ENCODE data around the gene ANK3. TPM values are rescaled to one million over a fixed set of nuclear protein-coding genes. Genes with fewer than 3 reads are reported as not detected.

ANK3 gene
- total RNA-seq, 1 donor from 2014 or later = 12.6 TPM

DNA sequence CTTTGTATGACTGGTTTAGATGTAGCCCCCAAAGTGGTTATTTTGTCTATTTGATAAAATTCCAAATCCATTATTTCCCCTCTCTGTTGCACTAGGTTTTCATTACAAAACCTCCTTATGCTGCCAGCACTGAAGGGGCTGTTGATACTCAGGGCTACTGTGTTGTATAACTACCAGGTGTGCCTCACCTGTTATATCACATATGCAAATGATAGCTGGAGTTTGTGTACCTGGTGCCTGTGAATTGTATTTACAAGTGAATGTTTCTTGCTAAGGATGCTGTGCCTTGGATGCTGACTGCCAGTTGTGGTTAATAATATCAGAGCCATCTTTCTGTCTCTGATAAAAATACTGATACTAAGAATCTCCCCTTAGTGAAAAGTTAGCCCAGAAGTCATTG is 398.6 kb downstream of the ANK3 start:
- H3K36me3 Mint-ChIP-seq (ENCODE audit: low read depth, unreplicated experiment) = no peaks in the 10 kb centered on the region
- DNase-seq (ENCODE audit: low spot score) = no peak
- no peaks in the 10 kb centered on the region for H3K9me3 Mint-ChIP-seq (ENCODE audit: unreplicated experiment)
- no peak overlapping the region for H3K4me3 Mint-ChIP-seq (ENCODE audit: unreplicated experiment)
- H3K27me3 Mint-ChIP-seq (ENCODE audit: unreplicated experiment) = no peaks in the 10 kb centered on the region
- H3K4me1 Mint-ChIP-seq (ENCODE audit: unreplicated experiment) = peaks cover 5% of the 10 kb centered on the region
- H3K27ac Mint-ChIP-seq (ENCODE audit: unreplicated experiment) = no peak overlapping the region
- TF ChIP-seq, protein P1, sequence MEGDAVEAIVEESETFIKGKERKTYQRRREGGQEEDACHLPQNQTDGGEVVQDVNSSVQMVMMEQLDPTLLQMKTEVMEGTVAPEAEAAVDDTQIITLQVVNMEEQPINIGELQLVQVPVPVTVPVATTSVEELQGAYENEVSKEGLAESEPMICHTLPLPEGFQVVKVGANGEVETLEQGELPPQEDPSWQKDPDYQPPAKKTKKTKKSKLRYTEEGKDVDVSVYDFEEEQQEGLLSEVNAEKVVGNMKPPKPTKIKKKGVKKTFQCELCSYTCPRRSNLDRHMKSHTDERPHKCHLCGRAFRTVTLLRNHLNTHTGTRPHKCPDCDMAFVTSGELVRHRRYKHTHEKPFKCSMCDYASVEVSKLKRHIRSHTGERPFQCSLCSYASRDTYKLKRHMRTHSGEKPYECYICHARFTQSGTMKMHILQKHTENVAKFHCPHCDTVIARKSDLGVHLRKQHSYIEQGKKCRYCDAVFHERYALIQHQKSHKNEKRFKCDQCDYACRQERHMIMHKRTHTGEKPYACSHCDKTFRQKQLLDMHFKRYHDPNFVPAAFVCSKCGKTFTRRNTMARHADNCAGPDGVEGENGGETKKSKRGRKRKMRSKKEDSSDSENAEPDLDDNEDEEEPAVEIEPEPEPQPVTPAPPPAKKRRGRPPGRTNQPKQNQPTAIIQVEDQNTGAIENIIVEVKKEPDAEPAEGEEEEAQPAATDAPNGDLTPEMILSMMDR (IDR thresholded peaks at IDR 0.05; ENCODE audit: unreplicated experiment) = no peak

DNA sequence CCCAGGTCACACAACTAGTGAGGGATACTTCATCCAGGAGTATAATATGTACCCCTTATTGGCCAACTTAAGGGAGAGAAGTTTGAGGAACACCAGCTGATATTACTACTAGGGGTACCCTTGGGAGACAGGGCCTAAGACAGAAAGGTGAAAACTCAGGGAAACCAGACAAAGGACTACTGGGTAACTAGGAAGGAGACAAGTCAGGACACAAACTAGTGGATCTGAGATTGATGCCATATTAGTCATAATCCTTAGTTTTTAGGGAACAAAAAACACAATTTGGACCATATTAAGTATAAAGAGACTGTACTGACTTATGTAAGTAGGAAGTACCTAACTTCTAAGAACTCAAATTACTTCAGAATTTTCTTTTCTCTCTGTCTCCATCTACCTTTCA is 404.0 kb downstream of the ANK3 start:
- Mint-ChIP-seq H3K4me3 (ENCODE audit: unreplicated experiment) (no peak overlapping the region), H3K27ac (ENCODE audit: unreplicated experiment) (no peak overlapping the region), H3K4me1 (ENCODE audit: unreplicated experiment) (no peaks in the 10 kb centered on the region), H3K9me3 (ENCODE audit: unreplicated experiment) (no peaks in the 10 kb centered on the region), H3K36me3 (ENCODE audit: low read depth, unreplicated experiment) (no peaks in the 10 kb centered on the region), H3K27me3 (ENCODE audit: unreplicated experiment) (no peaks in the 10 kb centered on the region)
- no peak for DNase-seq (ENCODE audit: low spot score)
- TF ChIP-seq, protein P1 (IDR thresholded peaks at IDR 0.05; ENCODE audit: unreplicated experiment) = no peak

DNA sequence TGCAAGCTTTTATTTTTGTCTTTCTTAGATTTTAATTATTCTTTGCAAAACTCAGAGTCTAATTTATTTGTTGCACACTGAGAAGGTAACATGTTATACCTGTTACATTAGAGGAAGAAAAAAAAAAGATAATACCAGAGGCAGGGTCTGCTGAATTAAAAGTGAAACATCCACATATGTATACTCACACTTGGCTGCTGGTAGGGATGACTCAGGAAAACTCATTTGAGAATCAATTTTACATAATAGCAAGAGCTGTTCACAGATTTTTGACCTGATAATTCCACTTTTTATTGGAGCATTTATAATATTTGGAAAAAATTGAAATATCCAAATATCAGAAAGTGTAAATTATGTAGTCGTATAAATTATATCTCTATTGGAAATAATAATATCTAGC is 405.3 kb downstream of the ANK3 start:
- Mint-ChIP-seq H3K9me3 (ENCODE audit: unreplicated experiment) (no peaks in the 10 kb centered on the region), H3K4me3 (ENCODE audit: unreplicated experiment) (no peak overlapping the region), H3K36me3 (ENCODE audit: low read depth, unreplicated experiment) (no peaks in the 10 kb centered on the region), H3K27ac (ENCODE audit: unreplicated experiment) (no peak overlapping the region), H3K4me1 (ENCODE audit: unreplicated experiment) (no peaks in the 10 kb centered on the region), H3K27me3 (ENCODE audit: unreplicated experiment) (no peaks in the 10 kb centered on the region)
- no peak for DNase-seq (ENCODE audit: low spot score)
- TF ChIP-seq, protein P1 (IDR thresholded peaks at IDR 0.05; ENCODE audit: unreplicated experiment) = no peak

GRCh38 chr10:59980356-59980755 is 409.3 kb downstream of the ANK3 start:
- H3K36me3 Mint-ChIP-seq (ENCODE audit: low read depth, unreplicated experiment) = no peaks in the 10 kb centered on the region
- no peaks in the 10 kb centered on the region for H3K4me1 Mint-ChIP-seq (ENCODE audit: unreplicated experiment)
- no peak for DNase-seq (ENCODE audit: low spot score)
- H3K4me3 Mint-ChIP-seq (ENCODE audit: unreplicated experiment) = no peak overlapping the region
- H3K9me3 Mint-ChIP-seq (ENCODE audit: unreplicated experiment) = no peaks in the 10 kb centered on the region
- TF ChIP-seq, protein P1 (IDR thresholded peaks at IDR 0.05; ENCODE audit: unreplicated experiment) = no peak
- H3K27ac Mint-ChIP-seq (ENCODE audit: unreplicated experiment) = no peak overlapping the region
- H3K27me3 Mint-ChIP-seq (ENCODE audit: unreplicated experiment) = no peaks in the 10 kb centered on the region

DNA sequence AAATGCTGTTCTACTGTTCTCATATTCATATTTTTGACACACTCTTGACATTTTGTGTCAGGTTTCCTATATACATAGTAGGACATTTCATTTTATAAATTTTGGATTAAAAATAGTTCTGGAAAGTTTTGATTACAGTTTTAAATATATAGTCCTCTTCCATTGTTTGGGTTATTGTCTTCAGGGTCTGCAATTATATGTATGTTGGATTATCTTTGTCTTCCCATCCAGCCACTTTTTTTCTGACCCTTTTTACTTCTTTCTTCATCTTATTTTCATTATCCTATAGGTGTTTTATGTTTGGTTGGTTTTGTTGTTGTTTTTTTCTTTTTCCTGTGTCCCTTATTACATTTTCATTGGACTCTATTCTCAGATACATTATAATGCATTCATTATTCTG is 412.2 kb downstream of the ANK3 start:
- Mint-ChIP-seq H3K9me3 (ENCODE audit: unreplicated experiment) (no peaks in the 10 kb centered on the region), H3K4me3 (ENCODE audit: unreplicated experiment) (no peak overlapping the region), H3K27me3 (ENCODE audit: unreplicated experiment) (no peaks in the 10 kb centered on the region), H3K36me3 (ENCODE audit: low read depth, unreplicated experiment) (no peaks in the 10 kb centered on the region), H3K4me1 (ENCODE audit: unreplicated experiment) (no peaks in the 10 kb centered on the region), H3K27ac (ENCODE audit: unreplicated experiment) (no peak overlapping the region)
- no peak for DNase-seq (ENCODE audit: low spot score)
- TF ChIP-seq, protein P1 (IDR thresholded peaks at IDR 0.05; ENCODE audit: unreplicated experiment) = no peak

Data from endothelial cell (in vitro differentiated cells).